HEK293T (cell line): Measurements from ENCODE around the gene MICAL2.

Experiments
- CTCF ChIA-PET: fragments of 350-600 bp; formaldehyde crosslinking; extraction: SDS; loops from one replicate; lab custom pipeline; 2021; ENCODE audit warnings: antibody characterized with exemption, inconsistent platforms; lab: Yijun Ruan, JAX
- POLR2A ChIA-PET: fragments of 350-600 bp; formaldehyde crosslinking; extraction: SDS; loops from one replicate; lab custom pipeline; 2020; ENCODE audit warnings: antibody characterized with exemption, inconsistent platforms; lab: Yijun Ruan, JAX
- DNase-seq: peaks from one replicate; pipeline ENCODE4 v3.0.0; 2012; ENCODE audit warnings: mixed read lengths; ENCODE audit errors: extremely low spot score
- ARNT ChIP-seq: fragments of 450-650 bp; IDR thresholded peaks from 2 replicates; pipeline ENCODE4 v1.6.1; 2017; ENCODE audit warnings: mild to moderate bottlenecking
- BHLHE40 ChIP-seq: fragments of 450-650 bp; IDR thresholded peaks from 2 replicates; pipeline ENCODE4 v1.6.1; 2016; ENCODE audit warnings: mild to moderate bottlenecking, moderate library complexity, borderline replicate concordance
- CTBP1 ChIP-seq: fragments of 450-650 bp; IDR thresholded peaks from 2 replicates; pipeline ENCODE4 v1.6.1; 2016; ENCODE audit warnings: borderline replicate concordance
- ELF4 ChIP-seq: fragments of 450-650 bp; IDR thresholded peaks from 2 replicates; pipeline ENCODE4 v1.6.1; 2017; ENCODE audit warnings: antibody characterized with exemption
- FOXA1 ChIP-seq: fragments of 450-650 bp; IDR thresholded peaks from 2 replicates; pipeline ENCODE4 v1.6.1; 2016; ENCODE audit warnings: mild to moderate bottlenecking
- FOXK2 ChIP-seq: fragments of 450-650 bp; IDR thresholded peaks from 2 replicates; pipeline ENCODE4 v1.6.1; 2016; ENCODE audit warnings: mild to moderate bottlenecking
- FOXM1 ChIP-seq: fragments of 450-650 bp; IDR thresholded peaks from 2 replicates; pipeline ENCODE4 v1.6.1; 2017; ENCODE audit warnings: mild to moderate bottlenecking, borderline replicate concordance
- HDGF ChIP-seq: fragments of 450-650 bp; IDR thresholded peaks from 2 replicates; pipeline ENCODE4 v1.6.1; 2017; ENCODE audit warnings: antibody characterized with exemption, borderline replicate concordance
- L3MBTL2 ChIP-seq: fragments of 450-650 bp; conservative IDR thresholded peaks from 2 replicates; pipeline ENCODE4 v1.6.1; 2016; ENCODE audit warnings: mild to moderate bottlenecking
- LEF1 ChIP-seq: fragments of 450-650 bp; IDR thresholded peaks from 2 replicates; pipeline ENCODE4 v1.6.1; 2017; ENCODE audit warnings: mild to moderate bottlenecking, borderline replicate concordance
- NFRKB ChIP-seq: fragments of 450-650 bp; IDR thresholded peaks from 2 replicates; pipeline ENCODE4 v1.6.1; 2016; ENCODE audit warnings: mild to moderate bottlenecking, moderate library complexity
- PKNOX1 ChIP-seq: fragments of 450-650 bp; IDR thresholded peaks from 2 replicates; pipeline ENCODE4 v1.6.1; 2016
- SP1 ChIP-seq: fragments of 450-650 bp; IDR thresholded peaks from 2 replicates; pipeline ENCODE4 v1.6.1; 2017
- SUZ12 ChIP-seq: fragments of 450-650 bp; IDR thresholded peaks from 2 replicates; pipeline ENCODE4 v1.6.1; 2016; ENCODE audit warnings: mild to moderate bottlenecking
- TARDBP ChIP-seq: fragments of 450-650 bp; IDR thresholded peaks from 2 replicates; pipeline ENCODE4 v1.6.1; 2016
- ZNF384 ChIP-seq: fragments of 450-650 bp; IDR thresholded peaks from 2 replicates; pipeline ENCODE4 v1.6.1; 2016

Gene MICAL2

GRCh38 chr11:12275818-12276217, 165.4 kb downstream of the MICAL2 start:
- TF ChIP-seq LEF1 (no peak), BHLHE40 (no peak), FOXA1 (no peak), ZNF384 (no peak)
- no peak for DNase-seq
- ChIA-PET CTCF (no interaction called here), POLR2A (no interaction called here)

- ChIA-PET POLR2A (no interaction called here), CTCF (no interaction called here)
- no peak for DNase-seq
- TF ChIP-seq LEF1 (no peak), PKNOX1 (no peak), FOXM1 (no peak), HDGF (no peak), L3MBTL2 (no peak), FOXK2 (no peak), NFRKB (no peak), TARDBP (no peak)
Observed at GRCh38 chr11:12276356-12276755, 166.0 kb downstream of the MICAL2 start.

- no peak for TF ChIP-seq LEF1
- no peak for TF ChIP-seq FOXM1
- no peak for TF ChIP-seq SUZ12
- TF ChIP-seq NFRKB: no peak
- no peak for TF ChIP-seq PKNOX1
- no peak for TF ChIP-seq ARNT
- no peak for TF ChIP-seq ZNF384
- no peak for TF ChIP-seq ELF4
- no peak for TF ChIP-seq FOXA1
- no peak for TF ChIP-seq L3MBTL2
- TF ChIP-seq SP1: no peak
- no peak for TF ChIP-seq HDGF
- no peak for TF ChIP-seq FOXK2
- no peak for TF ChIP-seq CTBP1
- no peak for TF ChIP-seq TARDBP
- no peak for TF ChIP-seq BHLHE40
- DNase-seq: no peak
- ChIA-PET POLR2A (no interaction called here), CTCF (no interaction called here)
Observed at GRCh38 chr11:12276831-12277475, 166.6 kb downstream of the MICAL2 start.

- no peak for TF ChIP-seq SUZ12
- TF ChIP-seq FOXK2: no peak
- TF ChIP-seq HDGF: no peak
- no peak for TF ChIP-seq PKNOX1
- TF ChIP-seq BHLHE40: no peak
- TF ChIP-seq ARNT: no peak
- no peak for TF ChIP-seq CTBP1
- TF ChIP-seq L3MBTL2: no peak
- TF ChIP-seq SP1: no peak
- no peak for TF ChIP-seq ZNF384
- TF ChIP-seq LEF1: no peak
- no peak for TF ChIP-seq FOXA1
- no peak for TF ChIP-seq FOXM1
- no peak for TF ChIP-seq ELF4
- POLR2A ChIA-PET: no interaction called here
- no peak for DNase-seq
- CTCF ChIA-PET: interaction anchor here (1.0 kb wide), 1 partner anchor 235 kb away, joined by 3 read pairs; no protein-coding TSS in a partner anchor
Observed at GRCh38 chr11:12278766-12279671, 168.6 kb downstream of the MICAL2 start.

GRCh38 chr11:12279672-12280108, 169.3 kb downstream of the MICAL2 start:
- POLR2A ChIA-PET: no interaction called here
- TF ChIP-seq PKNOX1: no peak
- TF ChIP-seq FOXA1: no peak
- no peak for DNase-seq
- CTCF ChIA-PET: interaction anchor here (1.4 to 4.8 kb wide), 2 partner anchors 9 to 234 kb away, joined by 3 to 37 read pairs; no protein-coding TSS in a partner anchor
